Stimulated activated CD4-positive, alpha-beta T cell treated with anti-CD3 and anti-CD28 coated beads, TNF-alpha, amount 100 ng/mL, for 4 hours (primary cell): ENCODE measurements around the gene FCRLA.
"Not testable (repeated sequence)": the region's sequence is repeated elsewhere in the genome, so short reads cannot be mapped to it uniquely, and the experiment has no call there.

Source experiments
- DNase-seq, 3 experiments: peaks; one replicate each; pipeline ENCODE4 v3.0.0-alpha.2; 2020; ENCODE audit warnings: low read depth in 3 of 3

Gene FCRLA

GRCh38 chr1:161706482-161707347 lies at the start of gene FCRLA:
Gene FCRLA, plus strand, starts transcription at chr1:161707229. Its CDS starts 36 bp downstream, at chr1:161707265.
- DNase-seq, result no peak

GRCh38 chr1:161658524-161658923 lies 48.5 kb upstream of the FCRLA start:
- DNase-seq, result not testable (repeated sequence)

GRCh38 chr1:161661660-161662311 lies 45.2 kb upstream of the FCRLA start:
- not testable (repeated sequence) for DNase-seq

- DNase-seq, result not testable (repeated sequence)
These were observed 44.2 kb upstream of the FCRLA start, which contains the start of gene FCGR2B for GRCh38 chr1:161662684-161663339. Gene FCGR2B, plus strand, starts transcription at chr1:161663143. Its CDS starts 99 bp downstream, at chr1:161663242.

- DNase-seq, result not testable (repeated sequence)
These were observed 43.5 kb upstream of the FCRLA start for GRCh38 chr1:161663569-161663968.

- not testable (repeated sequence) for DNase-seq
These were observed 42.3 kb upstream of the FCRLA start for GRCh38 chr1:161664689-161665088.

- DNase-seq, result not testable (repeated sequence)
These were observed 35.7 kb upstream of the FCRLA start for GRCh38 chr1:161671045-161672020.

GRCh38 chr1:161673437-161673836 lies 33.6 kb upstream of the FCRLA start:
- not testable (repeated sequence) for DNase-seq

- DNase-seq, result not testable (repeated sequence)
These were observed 32.6 kb upstream of the FCRLA start for GRCh38 chr1:161674447-161674846.

GRCh38 chr1:161674908-161675307 lies 32.1 kb upstream of the FCRLA start:
- DNase-seq, result not testable (repeated sequence)

- no peak for DNase-seq
These were observed 30.6 kb upstream of the FCRLA start for GRCh38 chr1:161676441-161676840.

- DNase-seq, result no peak
These were observed 29.9 kb upstream of the FCRLA start for GRCh38 chr1:161676958-161677689.

- DNase-seq, result no peak
These were observed 28.5 kb upstream of the FCRLA start for GRCh38 chr1:161678500-161678899.

- DNase-seq, result no peak
These were observed 25.1 kb upstream of the FCRLA start for GRCh38 chr1:161681879-161682278.

GRCh38 chr1:161688946-161689345 lies 18.1 kb upstream of the FCRLA start:
- DNase-seq, result no peak

- no peak for DNase-seq
These were observed 15.2 kb upstream of the FCRLA start for GRCh38 chr1:161691846-161692245.

GRCh38 chr1:161693020-161693712 lies 13.9 kb upstream of the FCRLA start:
- DNase-seq, result not testable (repeated sequence)

GRCh38 chr1:161698302-161698701 lies 8.7 kb upstream of the FCRLA start:
- DNase-seq, result not testable (repeated sequence)

- DNase-seq, result no peak
These were observed 4.8 kb upstream of the FCRLA start for GRCh38 chr1:161702250-161702649.

GRCh38 chr1:161705537-161705936 lies 1.5 kb upstream of the FCRLA start:
- no peak for DNase-seq
